Memory B cell (primary cell): ENCODE data around the gene ADD3.

Experiments
- ATAC-seq: fragments of 150-1000 bp; cut with Tn5 transposase; 2 replicates; pipeline ENCODE4 v1.10.0; 2021; ENCODE audit warnings: low read depth, mild to moderate bottlenecking, moderate library complexity
- DNase-seq, 2 donors: peaks; one replicate each; pipeline ENCODE4 v3.0.0; 2022; ENCODE audit warnings: low spot score in 2 of 2
- H3K27ac Mint-ChIP-seq: one replicate; pipeline ENCODE4 v1.8.0; 2022; ENCODE audit warnings: mild to moderate bottlenecking, moderate library complexity, mixed read lengths
- H3K27me3 Mint-ChIP-seq: one replicate; pipeline ENCODE4 v1.8.0; 2022; ENCODE audit warnings: mixed read lengths
- H3K36me3 Mint-ChIP-seq: one replicate; pipeline ENCODE4 v1.8.0; 2022; ENCODE audit warnings: mild to moderate bottlenecking, mixed read lengths
- H3K4me1 Mint-ChIP-seq: one replicate; pipeline ENCODE4 v1.8.0; 2022; ENCODE audit warnings: mixed read lengths
- H3K4me3 Mint-ChIP-seq: one replicate; pipeline ENCODE4 v1.8.0; 2022; ENCODE audit warnings: mild to moderate bottlenecking, moderate library complexity, mixed read lengths
- H3K9me3 Mint-ChIP-seq: one replicate; pipeline ENCODE4 v1.8.0; 2022; ENCODE audit warnings: mixed read lengths

The ADD3 gene

DNA sequence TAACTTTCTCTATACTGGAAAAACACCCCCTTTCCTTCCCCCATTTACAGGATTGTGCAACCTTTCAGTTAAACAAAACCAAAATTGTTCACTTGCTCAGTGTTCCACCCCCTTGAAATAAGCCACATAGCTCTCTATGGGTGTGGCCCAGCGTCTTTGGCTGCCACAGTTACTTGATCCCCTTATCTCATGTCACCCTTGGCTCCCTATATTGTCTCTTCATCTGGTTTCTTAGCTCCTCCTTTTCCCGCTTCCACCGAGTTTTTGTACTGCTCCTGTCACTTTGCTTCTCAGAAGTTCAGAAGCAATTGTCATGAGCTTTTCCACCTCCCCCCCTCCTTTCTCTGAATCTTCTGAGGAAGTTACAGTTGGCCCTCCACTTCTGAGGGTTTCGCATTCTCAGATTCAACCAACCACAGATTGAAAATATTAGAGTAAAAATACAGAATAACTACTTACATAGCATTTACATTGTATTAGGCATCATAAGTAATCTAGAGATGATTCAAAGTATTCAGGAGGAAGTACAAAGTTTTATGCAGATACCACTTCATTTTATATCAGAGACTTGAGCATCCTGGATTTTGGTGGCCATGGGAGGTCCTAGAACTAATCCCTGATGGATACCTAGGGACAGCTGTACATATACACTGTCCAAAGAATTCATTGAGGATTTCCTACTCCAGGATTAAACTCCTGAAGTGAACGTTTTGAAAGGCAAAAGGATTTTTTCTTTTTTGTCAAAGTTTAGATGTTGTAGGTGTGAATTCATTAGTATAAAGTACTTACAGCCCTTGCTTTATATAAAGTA lies 60.4 kb downstream of the ADD3 start:
- no peak for DNase-seq
- H3K4me1 Mint-ChIP-seq = peaks cover 39% of the 10 kb centered on the region
- ATAC-seq = peak; percentile 72

GRCh38 chr10:110068780-110069179 lies 61.0 kb downstream of the ADD3 start:
- Mint-ChIP-seq H3K4me3 (peak overlapping the region; percentile 32), H3K36me3 (peaks cover 6% of the 10 kb centered on the region), H3K27me3 (no peaks in the 10 kb centered on the region), H3K9me3 (peaks cover 1% of the 10 kb centered on the region), H3K4me1 (peaks cover 41% of the 10 kb centered on the region), H3K27ac (peak overlapping the region; percentile 87)
- no peak for DNase-seq
- ATAC-seq = no peak

More for the DNA sequence above, 60.4 kb downstream of the ADD3 start:
- Mint-ChIP-seq H3K4me3 (peak overlapping the region; percentile 78), H3K27me3 (no peaks in the 10 kb centered on the region), H3K27ac (peak overlapping the region; percentile 87), H3K36me3 (peaks cover 6% of the 10 kb centered on the region), H3K9me3 (peaks cover 1% of the 10 kb centered on the region)

DNA sequence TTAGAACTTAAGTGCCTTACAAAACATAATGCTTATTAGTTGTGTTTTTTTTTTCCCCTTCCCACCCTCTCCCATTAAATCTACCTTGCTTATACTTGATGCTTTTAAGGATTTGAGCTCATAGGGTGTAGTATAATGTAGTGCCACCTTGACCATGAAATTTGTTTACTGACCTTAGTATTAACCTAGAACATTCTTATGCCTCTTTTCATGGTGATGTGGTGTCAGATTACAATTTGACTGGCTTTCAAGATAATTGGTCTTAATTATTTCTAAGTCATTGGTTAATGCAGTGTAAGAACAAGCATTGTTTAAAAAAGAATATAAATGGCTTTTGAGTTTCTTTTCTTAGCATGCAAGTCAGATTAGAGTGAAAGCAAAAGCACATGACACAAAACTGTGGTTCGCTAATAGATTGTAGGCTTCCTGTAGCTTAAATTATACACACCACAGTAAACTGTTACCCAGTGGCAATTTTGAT lies 61.8 kb downstream of the ADD3 start:
- Mint-ChIP-seq H3K27ac (peak overlapping the region; percentile 79), H3K36me3 (peaks cover 10% of the 10 kb centered on the region), H3K27me3 (no peaks in the 10 kb centered on the region), H3K4me3 (peak overlapping the region; percentile 65), H3K9me3 (peaks cover 1% of the 10 kb centered on the region), H3K4me1 (peaks cover 47% of the 10 kb centered on the region)
- ATAC-seq (peak; percentile 72), DNase-seq (no peak)

DNA sequence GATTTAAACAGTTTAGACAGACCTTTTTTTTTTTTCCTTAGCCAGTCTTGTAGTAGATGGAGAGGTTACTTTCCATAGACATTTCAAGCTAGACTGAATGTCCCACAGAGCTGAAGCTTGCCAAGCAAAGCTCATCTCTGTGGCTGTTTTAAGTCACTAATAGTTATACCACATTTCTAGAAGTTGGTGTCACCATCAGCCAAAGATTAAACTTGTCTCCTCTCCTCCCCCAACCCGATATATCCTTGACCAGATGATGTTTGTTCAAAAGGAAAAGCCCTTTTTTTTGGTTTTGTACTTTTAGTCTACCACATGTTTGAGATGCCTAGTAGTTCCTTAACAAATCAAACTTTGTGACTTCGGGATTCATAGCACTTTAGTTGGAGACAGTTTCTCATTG lies 66.1 kb downstream of the ADD3 start:
- no peak for DNase-seq
- Mint-ChIP-seq H3K27me3 (no peaks in the 10 kb centered on the region), H3K4me3 (peak overlapping the region; percentile 5), H3K36me3 (peaks cover 4% of the 10 kb centered on the region), H3K4me1 (peaks cover 57% of the 10 kb centered on the region), H3K9me3 (no peaks in the 10 kb centered on the region), H3K27ac (peak overlapping the region; percentile 84)
- ATAC-seq = no peak

GRCh38 chr10:110074298-110074697 lies 66.5 kb downstream of the ADD3 start:
- Mint-ChIP-seq H3K27ac (peak overlapping the region; percentile 84), H3K36me3 (peaks cover 4% of the 10 kb centered on the region), H3K4me1 (peaks cover 58% of the 10 kb centered on the region), H3K4me3 (peak overlapping the region; percentile 5), H3K27me3 (no peaks in the 10 kb centered on the region), H3K9me3 (no peaks in the 10 kb centered on the region)
- DNase-seq (no peak), ATAC-seq (peak; percentile 57)

DNA sequence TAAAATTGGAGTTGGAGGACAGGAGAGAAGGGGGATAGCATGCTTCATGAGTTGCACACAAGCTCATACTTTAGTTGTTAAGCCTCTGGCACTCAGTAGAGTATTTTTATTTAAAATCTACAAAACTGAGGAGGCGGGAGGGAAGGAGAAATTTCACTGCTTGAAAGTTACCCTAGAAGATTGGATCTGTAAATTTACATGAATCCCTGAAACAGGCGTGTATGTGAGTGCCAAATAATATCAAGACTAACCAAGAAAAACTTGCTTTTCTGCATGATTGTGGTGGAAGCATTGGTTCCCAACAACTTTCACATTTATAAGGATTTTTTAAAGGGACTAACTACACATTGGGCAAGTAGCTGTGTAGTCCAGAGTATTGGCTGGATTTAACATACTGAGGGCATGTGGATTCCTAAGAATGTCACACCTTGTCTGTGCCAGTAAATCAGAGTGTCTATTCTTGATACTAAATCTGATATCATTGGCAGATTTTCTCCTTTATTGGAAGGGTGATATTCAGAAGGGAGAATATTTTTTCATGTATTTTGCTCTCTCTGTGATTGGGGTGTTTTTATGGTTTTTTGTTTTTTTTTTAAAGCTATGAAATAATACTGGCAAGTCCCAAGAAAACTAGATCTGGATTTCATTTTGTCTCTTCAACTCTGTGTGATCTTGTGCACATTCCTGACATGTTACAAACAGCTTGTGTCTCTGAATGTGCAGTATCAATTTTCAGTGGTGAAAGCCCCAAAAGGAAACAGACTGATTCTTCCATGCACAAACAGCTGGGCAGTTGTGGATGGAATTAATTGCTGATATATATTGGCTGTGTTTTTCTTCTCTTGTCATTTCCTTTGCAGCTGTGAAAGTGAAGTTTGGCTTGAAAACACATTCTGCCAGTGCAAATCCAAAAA lies 67.2 kb downstream of the ADD3 start:
- peak overlapping the region; percentile 37 for H3K4me3 Mint-ChIP-seq
- H3K9me3 Mint-ChIP-seq = no peaks in the 10 kb centered on the region
- H3K36me3 Mint-ChIP-seq = peaks cover 4% of the 10 kb centered on the region
- peak overlapping the region; percentile 69 for H3K27ac Mint-ChIP-seq
- peaks cover 52% of the 10 kb centered on the region for H3K4me1 Mint-ChIP-seq
- ATAC-seq = no peak
- no peaks in the 10 kb centered on the region for H3K27me3 Mint-ChIP-seq
- no peak for DNase-seq

DNA sequence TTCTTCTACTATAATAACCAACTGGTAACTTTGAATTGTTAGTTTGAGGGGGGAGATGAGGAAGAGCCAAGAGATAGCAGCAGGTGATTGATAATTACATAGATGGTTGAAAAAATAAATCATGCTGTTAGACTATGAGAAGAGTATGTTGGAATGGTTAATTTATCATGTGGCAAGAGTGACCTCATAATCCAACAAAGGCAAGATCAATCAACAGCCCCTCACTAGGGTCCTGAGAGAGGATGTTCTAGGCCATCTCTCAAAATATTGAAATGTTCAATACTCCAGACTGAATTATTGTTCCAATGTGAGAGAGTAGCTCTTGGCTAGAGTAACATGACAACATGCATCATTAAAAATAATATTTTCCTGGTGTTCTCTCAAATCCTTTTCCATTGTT lies 67.9 kb downstream of the ADD3 start:
- H3K4me3 Mint-ChIP-seq = peak overlapping the region; percentile 33
- H3K4me1 Mint-ChIP-seq = peaks cover 48% of the 10 kb centered on the region
- H3K9me3 Mint-ChIP-seq = no peaks in the 10 kb centered on the region
- no peak for DNase-seq
- H3K27ac Mint-ChIP-seq = peak overlapping the region; percentile 69
- no peaks in the 10 kb centered on the region for H3K27me3 Mint-ChIP-seq
- H3K36me3 Mint-ChIP-seq = peaks cover 6% of the 10 kb centered on the region
- no peak for ATAC-seq

- Mint-ChIP-seq H3K9me3 (no peaks in the 10 kb centered on the region), H3K27me3 (no peaks in the 10 kb centered on the region), H3K27ac (peak overlapping the region; percentile 93), H3K36me3 (peaks cover 6% of the 10 kb centered on the region), H3K4me1 (peaks cover 49% of the 10 kb centered on the region), H3K4me3 (peak overlapping the region; percentile 90)
- ATAC-seq (peak; percentile 65), DNase-seq (no peak)
These were observed 69.0 kb downstream of the ADD3 start for GRCh38 chr10:110076559-110077318.

- DNase-seq = no peak
- Mint-ChIP-seq H3K27me3 (no peaks in the 10 kb centered on the region), H3K9me3 (no peaks in the 10 kb centered on the region), H3K4me1 (peaks cover 48% of the 10 kb centered on the region), H3K4me3 (peak overlapping the region; percentile 90), H3K36me3 (peaks cover 6% of the 10 kb centered on the region), H3K27ac (peak overlapping the region; percentile 93)
- ATAC-seq = peak; percentile 49
These were observed 69.8 kb downstream of the ADD3 start for GRCh38 chr10:110077436-110078130.

DNA sequence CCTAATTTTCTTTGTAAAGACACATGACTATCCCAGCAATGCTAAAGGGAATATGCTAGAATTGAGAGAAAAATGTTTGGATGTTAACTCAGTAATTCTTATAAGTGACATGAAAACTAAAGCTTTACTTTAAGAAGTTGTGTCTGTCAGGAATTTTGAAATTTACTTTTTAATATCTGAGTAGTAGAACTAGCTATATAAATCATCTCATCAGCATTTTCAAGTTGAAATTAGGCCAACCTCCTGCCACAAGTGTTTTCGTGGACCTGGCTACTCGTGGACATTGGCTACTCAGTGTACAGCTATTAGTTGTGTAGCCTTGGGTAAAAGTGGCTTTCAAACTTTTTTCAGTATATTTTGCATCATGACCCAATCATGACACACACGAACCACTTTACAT lies 70.5 kb downstream of the ADD3 start:
- Mint-ChIP-seq H3K27me3 (no peaks in the 10 kb centered on the region), H3K4me3 (peak overlapping the region; percentile 90), H3K4me1 (peaks cover 51% of the 10 kb centered on the region), H3K36me3 (peaks cover 13% of the 10 kb centered on the region), H3K27ac (peak overlapping the region; percentile 93), H3K9me3 (peaks cover 2% of the 10 kb centered on the region)
- no peak for DNase-seq
- ATAC-seq = no peak

- no peaks in the 10 kb centered on the region for H3K27me3 Mint-ChIP-seq
- no peak for DNase-seq
- H3K9me3 Mint-ChIP-seq = peaks cover 2% of the 10 kb centered on the region
- H3K36me3 Mint-ChIP-seq = peaks cover 18% of the 10 kb centered on the region
- H3K4me3 Mint-ChIP-seq = no peak overlapping the region
- peaks cover 46% of the 10 kb centered on the region for H3K4me1 Mint-ChIP-seq
- ATAC-seq = no peak
- peak overlapping the region; percentile 77 for H3K27ac Mint-ChIP-seq
These were observed 74.1 kb downstream of the ADD3 start for GRCh38 chr10:110081911-110082310.

- Mint-ChIP-seq H3K4me3 (no peak overlapping the region), H3K4me1 (peaks cover 44% of the 10 kb centered on the region), H3K36me3 (peaks cover 22% of the 10 kb centered on the region), H3K27ac (peak overlapping the region; percentile 83), H3K27me3 (no peaks in the 10 kb centered on the region), H3K9me3 (peaks cover 2% of the 10 kb centered on the region)
- ATAC-seq (no peak), DNase-seq (no peak)
These were observed 76.1 kb downstream of the ADD3 start for GRCh38 chr10:110083884-110084283.

GRCh38 chr10:110087682-110088081 lies 79.9 kb downstream of the ADD3 start:
- H3K36me3 Mint-ChIP-seq = peaks cover 32% of the 10 kb centered on the region
- H3K27ac Mint-ChIP-seq = peak overlapping the region; percentile 69

More at GRCh38 chr10:110087682-110088081, 79.9 kb downstream of the ADD3 start:
- H3K27me3 Mint-ChIP-seq = no peaks in the 10 kb centered on the region
- H3K4me1 Mint-ChIP-seq = peaks cover 39% of the 10 kb centered on the region
- DNase-seq = no peak
- H3K9me3 Mint-ChIP-seq = peaks cover 2% of the 10 kb centered on the region
- H3K4me3 Mint-ChIP-seq = no peak overlapping the region
- ATAC-seq = no peak
